Neural progenitor cell (in vitro differentiated cells): ENCODE data around the gene NXPH3.
"Not testable (repeated sequence)": the region's sequence is repeated elsewhere in the genome, so short reads cannot be mapped to it uniquely, and the experiment has no call there.

Source experiments
- CTCF ChIP-seq: fragments of 200-600 bp; sonication (generic); IDR thresholded peaks from 2 replicates; pipeline ENCODE4 v1.5.1; 2017; ENCODE audit warnings: antibody characterized with exemption, mild to moderate bottlenecking
- EZH2 ChIP-seq: fragments of 200-600 bp; sonication (generic); IDR thresholded peaks from 2 replicates; pipeline ENCODE4 v1.6.1; 2017; ENCODE audit warnings: antibody characterized with exemption, mild to moderate bottlenecking, moderate library complexity
- EZH2phosphoT487 ChIP-seq: fragments of 200-600 bp; sonication (generic); IDR thresholded peaks from 2 replicates; pipeline ENCODE4 v1.6.1; 2017; ENCODE audit warnings: antibody characterized with exemption

GRCh38 chr17:49568695-49569047, 7.0 kb upstream of the NXPH3 start:
- TF ChIP-seq CTCF, EZH2, EZH2phosphoT487: not testable (repeated sequence)
